ENCODE data around the gene PHF5A. TPM values are rescaled to one million over a fixed set of nuclear protein-coding genes. Genes with fewer than 3 reads are reported as not detected.

Gene PHF5A
- polyA plus RNA-seq, 2 of the 4 experiments (the other 2 are of a cell fraction): 80.1 to 82.6 TPM

DNA sequence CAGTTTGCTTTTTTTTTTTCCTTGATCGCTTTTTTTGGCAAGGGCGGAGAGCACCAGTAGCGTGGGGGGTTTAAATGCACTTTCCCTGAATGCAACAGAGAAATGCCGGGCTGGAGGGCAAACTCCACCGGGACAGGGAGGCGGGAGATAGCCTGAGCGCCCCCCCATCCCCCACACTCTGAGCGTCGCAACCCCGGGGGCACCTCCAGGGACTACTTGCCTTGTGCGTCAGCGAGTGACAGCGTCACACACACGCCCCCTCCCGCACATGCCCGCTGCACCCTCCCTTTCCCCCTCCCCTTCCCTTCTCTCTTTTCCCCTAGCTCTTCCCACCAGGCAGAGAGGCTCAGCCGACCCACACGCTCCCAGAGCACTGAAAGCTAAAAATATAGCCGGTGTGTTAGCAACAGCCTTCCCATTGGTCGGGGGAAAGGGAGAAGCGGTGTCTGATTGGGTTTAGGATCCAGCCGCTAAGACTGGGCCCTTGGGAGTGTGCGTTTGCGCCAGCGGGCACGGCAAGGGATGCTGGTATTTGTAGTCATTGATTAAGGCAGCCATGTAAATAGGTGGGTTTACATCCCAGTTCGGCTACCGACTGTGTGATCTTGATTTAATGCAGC, 20.2 kb downstream of the PHF5A start:
- ATAC-seq (peak; percentile 76 to 85), FAIRE-seq (no peak), DNase-seq (ENCODE audit: low read depth in 1 of 2, low spot score in 1 of 2) (peak; percentile 87 to 98)
- CTCF ChIA-PET: interaction anchor here (1.0 to 2.6 kb wide), 5 partner anchors 11 to 84 kb away, joined by 3 to 11 read pairs (median 3); no protein-coding TSS in a partner anchor
- Histone ChIP-seq H3K4me1 (peaks cover 10% of the 10 kb centered on the region), H3K27ac (peak overlapping the region; percentile 100), H3K4me3 (peak overlapping the region; percentile 96), H3K9me3 (no peaks in the 10 kb centered on the region), H3K4me2 (peak overlapping the region; percentile 76)
- WGBS (ENCODE audit: missing lambda C conversion rate): 2% methylated on average over 24 of the region's 28 CpGs
- POLR2A ChIA-PET: interaction anchor here (0.6 to 2.4 kb wide), 9 partner anchors 8 to 497 kb away, joined by 3 to 13 read pairs (median 4); partner anchors contain the start of genes ACO2, PHF5A, RBX1 and TEF
- TF ChIP-seq RAD21 (conservative IDR thresholded peaks at IDR 0.05 in 1 of 2, IDR thresholded peaks at IDR 0.05 in 1 of 2) (no peak), JUN (IDR thresholded peaks at IDR 0.05) (peak in 1 of 2 experiments; percentile 67; a peak in 3 of 5 replicates), KDM5A (IDR thresholded peaks at IDR 0.05) (no peak), EP300 (IDR thresholded peaks at IDR 0.05) (no peak), HOXA7 (CRISPR knock-in tag; IDR thresholded peaks at IDR 0.05) (no peak), RFX5 (IDR thresholded peaks at IDR 0.05) (peak; percentile 98), CBX8 (IDR thresholded peaks at IDR 0.05) (no peak), JUNB (IDR thresholded peaks at IDR 0.05) (no peak), MAZ (IDR thresholded peaks at IDR 0.05; ENCODE audit: borderline replicate concordance, low read depth, low read length) (peak; percentile 74; the same call in 1 of the 2 replicates), CBX2 (IDR thresholded peaks at IDR 0.05; ENCODE audit: borderline replicate concordance, low read depth) (no peak), BHLHE40 (IDR thresholded peaks at IDR 0.05; ENCODE audit: low read depth, low read length) (peak; percentile 38; the same call in 1 of the 2 replicates), EHF (CRISPR knock-in tag; IDR thresholded peaks at IDR 0.05) (no peak), RNF2 (IDR thresholded peaks at IDR 0.05; ENCODE audit: borderline replicate concordance, low read depth) (no peak), SREBF2 (IDR thresholded peaks at IDR 0.05) (no peak), ZFP36 (IDR thresholded peaks at IDR 0.05; ENCODE audit: borderline replicate concordance, partially characterized antibody) (no peak), ZNF302 (CRISPR knock-in tag; IDR thresholded peaks at IDR 0.05) (no peak), ZSCAN20 (CRISPR knock-in tag; IDR thresholded peaks at IDR 0.05) (no peak), FOSL2 (IDR thresholded peaks at IDR 0.05) (no peak), FOSL2 (CRISPR knock-in tag; IDR thresholded peaks at IDR 0.05) (peak; percentile 38), MYC (IDR thresholded peaks at IDR 0.05; ENCODE audit: borderline replicate concordance, low read length) (peak; percentile 73; the same call in 1 of the 2 replicates), GATA3 (IDR thresholded peaks at IDR 0.05; ENCODE audit: borderline replicate concordance) (peak; percentile 14; the same call in 1 of the 2 replicates), FOSB (CRISPR knock-in tag; IDR thresholded peaks at IDR 0.05) (no peak), FOXS1 (CRISPR knock-in tag; IDR thresholded peaks at IDR 0.05) (no peak), NFE2L2 (conservative IDR thresholded peaks at IDR 0.05; ENCODE audit: low read length) (no peak), ZC3H11A (IDR thresholded peaks at IDR 0.05) (no peak), HOXB13 (CRISPR knock-in tag; IDR thresholded peaks at IDR 0.05; ENCODE audit: low read depth) (no peak), CHD2 (IDR thresholded peaks at IDR 0.05; ENCODE audit: low read length, partially characterized antibody) (peak; percentile 49), POLR2A (IDR thresholded peaks at IDR 0.05; ENCODE audit: low read length) (no peak; the same call in 1 of the 2 replicates), HDAC2 (IDR thresholded peaks at IDR 0.05) (no peak), TFCP2L1 (CRISPR knock-in tag; IDR thresholded peaks at IDR 0.05) (no peak), BCL3 (IDR thresholded peaks at IDR 0.05) (no peak)
- TF ChIP-seq, protein P1, sequence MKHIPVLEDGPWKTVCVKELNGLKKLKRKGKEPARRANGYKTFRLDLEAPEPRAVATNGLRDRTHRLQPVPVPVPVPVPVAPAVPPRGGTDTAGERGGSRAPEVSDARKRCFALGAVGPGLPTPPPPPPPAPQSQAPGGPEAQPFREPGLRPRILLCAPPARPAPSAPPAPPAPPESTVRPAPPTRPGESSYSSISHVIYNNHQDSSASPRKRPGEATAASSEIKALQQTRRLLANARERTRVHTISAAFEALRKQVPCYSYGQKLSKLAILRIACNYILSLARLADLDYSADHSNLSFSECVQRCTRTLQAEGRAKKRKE (CRISPR knock-in tag; IDR thresholded peaks at IDR 0.05; ENCODE audit: low read depth): no peak
- TF ChIP-seq, protein P2, sequence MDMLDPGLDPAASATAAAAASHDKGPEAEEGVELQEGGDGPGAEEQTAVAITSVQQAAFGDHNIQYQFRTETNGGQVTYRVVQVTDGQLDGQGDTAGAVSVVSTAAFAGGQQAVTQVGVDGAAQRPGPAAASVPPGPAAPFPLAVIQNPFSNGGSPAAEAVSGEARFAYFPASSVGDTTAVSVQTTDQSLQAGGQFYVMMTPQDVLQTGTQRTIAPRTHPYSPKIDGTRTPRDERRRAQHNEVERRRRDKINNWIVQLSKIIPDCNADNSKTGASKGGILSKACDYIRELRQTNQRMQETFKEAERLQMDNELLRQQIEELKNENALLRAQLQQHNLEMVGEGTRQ (IDR thresholded peaks at IDR 0.05): no peak; the same call in 1 of the 2 replicates
- TF ChIP-seq, protein P3, sequence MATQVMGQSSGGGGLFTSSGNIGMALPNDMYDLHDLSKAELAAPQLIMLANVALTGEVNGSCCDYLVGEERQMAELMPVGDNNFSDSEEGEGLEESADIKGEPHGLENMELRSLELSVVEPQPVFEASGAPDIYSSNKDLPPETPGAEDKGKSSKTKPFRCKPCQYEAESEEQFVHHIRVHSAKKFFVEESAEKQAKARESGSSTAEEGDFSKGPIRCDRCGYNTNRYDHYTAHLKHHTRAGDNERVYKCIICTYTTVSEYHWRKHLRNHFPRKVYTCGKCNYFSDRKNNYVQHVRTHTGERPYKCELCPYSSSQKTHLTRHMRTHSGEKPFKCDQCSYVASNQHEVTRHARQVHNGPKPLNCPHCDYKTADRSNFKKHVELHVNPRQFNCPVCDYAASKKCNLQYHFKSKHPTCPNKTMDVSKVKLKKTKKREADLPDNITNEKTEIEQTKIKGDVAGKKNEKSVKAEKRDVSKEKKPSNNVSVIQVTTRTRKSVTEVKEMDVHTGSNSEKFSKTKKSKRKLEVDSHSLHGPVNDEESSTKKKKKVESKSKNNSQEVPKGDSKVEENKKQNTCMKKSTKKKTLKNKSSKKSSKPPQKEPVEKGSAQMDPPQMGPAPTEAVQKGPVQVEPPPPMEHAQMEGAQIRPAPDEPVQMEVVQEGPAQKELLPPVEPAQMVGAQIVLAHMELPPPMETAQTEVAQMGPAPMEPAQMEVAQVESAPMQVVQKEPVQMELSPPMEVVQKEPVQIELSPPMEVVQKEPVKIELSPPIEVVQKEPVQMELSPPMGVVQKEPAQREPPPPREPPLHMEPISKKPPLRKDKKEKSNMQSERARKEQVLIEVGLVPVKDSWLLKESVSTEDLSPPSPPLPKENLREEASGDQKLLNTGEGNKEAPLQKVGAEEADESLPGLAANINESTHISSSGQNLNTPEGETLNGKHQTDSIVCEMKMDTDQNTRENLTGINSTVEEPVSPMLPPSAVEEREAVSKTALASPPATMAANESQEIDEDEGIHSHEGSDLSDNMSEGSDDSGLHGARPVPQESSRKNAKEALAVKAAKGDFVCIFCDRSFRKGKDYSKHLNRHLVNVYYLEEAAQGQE (IDR thresholded peaks at IDR 0.05): no peak
- TF ChIP-seq, protein P4, sequence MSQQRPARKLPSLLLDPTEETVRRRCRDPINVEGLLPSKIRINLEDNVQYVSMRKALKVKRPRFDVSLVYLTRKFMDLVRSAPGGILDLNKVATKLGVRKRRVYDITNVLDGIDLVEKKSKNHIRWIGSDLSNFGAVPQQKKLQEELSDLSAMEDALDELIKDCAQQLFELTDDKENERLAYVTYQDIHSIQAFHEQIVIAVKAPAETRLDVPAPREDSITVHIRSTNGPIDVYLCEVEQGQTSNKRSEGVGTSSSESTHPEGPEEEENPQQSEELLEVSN (IDR thresholded peaks at IDR 0.05; ENCODE audit: borderline replicate concordance, low read depth): no peak

All from A549 (cell line).